A549 (cell line): ENCODE data around the gene LOXHD1. TPM values are rescaled to one million over a fixed set of nuclear protein-coding genes. Genes with fewer than 3 reads are reported as not detected.

Experiments used
- ATAC-seq, 2 experiments: fragments of 200-7000 bp in 1 of 2; fragments of >200 bp in 1 of 2; cut with Nextera tagmentation in 1 of 2; cut with Tn5 transposase in 1 of 2; 3 replicates each; pipeline versions ENCODE4 v1.8.0 to v1.9.1; 2018 to 2020; ENCODE audit warnings: mild to moderate bottlenecking in 1 of 2, moderate library complexity in 1 of 2
- CTCF ChIA-PET: fragments of 300-600 bp; sonication (Branson Sonifier 250); formaldehyde crosslinking; extraction: SDS; loops from one replicate; lab custom pipeline; 2021; ENCODE audit warnings: antibody characterized with exemption, inconsistent platforms; lab: Yijun Ruan, JAX
- POLR2A ChIA-PET: fragments of 350-600 bp; formaldehyde crosslinking; extraction: SDS; loops from one replicate; lab custom pipeline; 2021; ENCODE audit warnings: antibody characterized with exemption, inconsistent platforms; lab: Yijun Ruan, JAX
- DNase-seq, 2 experiments: peaks; one replicate each; pipeline versions ENCODE4 v3.0.0 to v3.0.0-alpha.2; 2011 to 2016; ENCODE audit warnings: low read depth in 1 of 2, low spot score in 1 of 2
- FAIRE-seq: peaks from 2 replicates; lab custom pipeline; 2011; peaks lifted over from hg19 to GRCh38; lab: Jason Lieb, UNC
- H3K27ac ChIP-seq, 2 experiments: fragments of >200 bp; sonication (Bioruptor Twin); formaldehyde crosslinking; 3 replicates each; pipeline ENCODE4 v1.5.1; 2016 to 2017
- H3K4me1 ChIP-seq: fragments of >200 bp; sonication (Bioruptor Twin); formaldehyde crosslinking; 3 replicates; pipeline ENCODE4 v1.6.1; 2016
- H3K4me2 ChIP-seq: fragments of >200 bp; sonication (Bioruptor Twin); formaldehyde crosslinking; 3 replicates; pipeline ENCODE4 v1.6.1; 2016
- H3K4me3 ChIP-seq: fragments of >200 bp; sonication (Bioruptor Twin); formaldehyde crosslinking; 3 replicates; pipeline ENCODE4 v1.5.1; 2016
- H3K9me3 ChIP-seq: fragments of >200 bp; sonication (Bioruptor Twin); formaldehyde crosslinking; 3 replicates; pipeline ENCODE4 v1.6.1; 2016
- CBX8 ChIP-seq: fragments of 200-600 bp; sonication (generic); IDR thresholded peaks from 2 replicates; pipeline ENCODE4 v1.6.1; 2016
- CHD2 ChIP-seq: fragments of 150-350 bp; IDR thresholded peaks from 2 replicates; pipeline ENCODE4 v1.6.1; 2014; ENCODE audit warnings: low read length; ENCODE audit not compliant: partially characterized antibody
- CHD4 ChIP-seq: fragments of 200-600 bp; sonication (generic); IDR thresholded peaks from 2 replicates; pipeline ENCODE4 v1.6.1; 2016; ENCODE audit warnings: antibody characterized with exemption, mild to moderate bottlenecking, borderline replicate concordance
- ESRRA ChIP-seq: fragments of 150-350 bp; IDR thresholded peaks from 2 replicates; pipeline ENCODE4 v1.6.1; 2014; ENCODE audit warnings: mild to moderate bottlenecking, low read length, borderline replicate concordance
- FOSB ChIP-seq: fragments of 250-450 bp; sonication (Bioruptor Pico); IDR thresholded peaks from 2 replicates; pipeline ENCODE4 v1.5.0; 2020; ENCODE audit warnings: mild to moderate bottlenecking, moderate library complexity
- FOSL2 ChIP-seq, 2 experiments: fragments of 450-650 bp in 1 of 2; fragments of >200 bp in 1 of 2; sonication (Bioruptor Twin) in 1 of 2; formaldehyde crosslinking; IDR thresholded peaks; 2 replicates each; pipeline versions ENCODE4 v1.5.0 to v1.6.1; 2016 to 2020; ENCODE audit warnings: mild to moderate bottlenecking in 1 of 2, moderate library complexity in 1 of 2
- FOXS1 ChIP-seq: fragments of 250-450 bp; sonication (Bioruptor Pico); IDR thresholded peaks from 2 replicates; pipeline ENCODE4 v1.5.0; 2020; ENCODE audit warnings: mild to moderate bottlenecking, moderate library complexity
- HEYL ChIP-seq: fragments of 250-450 bp; sonication (Bioruptor Pico); IDR thresholded peaks from 2 replicates; pipeline ENCODE4 v1.8.0; 2021; ENCODE audit warnings: mild to moderate bottlenecking, moderate library complexity
- HOXA7 ChIP-seq: fragments of 250-450 bp; sonication (Bioruptor Pico); IDR thresholded peaks from 2 replicates; pipeline ENCODE4 v1.5.0; 2020; ENCODE audit warnings: mild to moderate bottlenecking, moderate library complexity
- HOXB5 ChIP-seq: fragments of 250-450 bp; sonication (Bioruptor Pico); IDR thresholded peaks from 2 replicates; pipeline ENCODE4 v1.5.0; 2020; ENCODE audit warnings: mild to moderate bottlenecking, moderate library complexity
- JUNB ChIP-seq: fragments of >200 bp; sonication (Bioruptor Twin); formaldehyde crosslinking; IDR thresholded peaks from 2 replicates; pipeline ENCODE4 v1.6.1; 2016
- KDM1A ChIP-seq: fragments of 200-600 bp; sonication (generic); IDR thresholded peaks from 2 replicates; pipeline ENCODE4 v1.6.1; 2016; ENCODE audit warnings: low read depth, mild to moderate bottlenecking
- MAZ ChIP-seq: fragments of 150-350 bp; IDR thresholded peaks from 2 replicates; pipeline ENCODE4 v1.6.1; 2014; ENCODE audit warnings: antibody characterized with exemption, low read depth, low read length, borderline replicate concordance
- POLR2AphosphoS2 ChIP-seq: conservative IDR thresholded peaks from 2 replicates; pipeline ENCODE4 v1.6.1; 2012; ENCODE audit warnings: low read length, improper control_type of control experiment, inconsistent platforms
- RCOR1 ChIP-seq: fragments of 150-350 bp; IDR thresholded peaks from 2 replicates; pipeline ENCODE4 v1.6.1; 2014; ENCODE audit warnings: antibody characterized with exemption, low read length, low read depth
- RFX5 ChIP-seq: fragments of 450-650 bp; IDR thresholded peaks from 2 replicates; pipeline ENCODE4 v1.7.1; 2014; ENCODE audit warnings: antibody characterized with exemption, mild to moderate bottlenecking, moderate library complexity
- RNF2 ChIP-seq: fragments of 200-600 bp; sonication (generic); IDR thresholded peaks from 2 replicates; pipeline ENCODE4 v1.6.1; 2016; ENCODE audit warnings: low read depth, mild to moderate bottlenecking, antibody characterized with exemption, moderate library complexity, borderline replicate concordance
- SMC3 ChIP-seq: fragments of >200 bp; sonication (Bioruptor Twin); formaldehyde crosslinking; IDR thresholded peaks from 3 replicates; pipeline ENCODE4 v1.6.1; 2018; ENCODE audit warnings: inconsistent platforms
- TFCP2L1 ChIP-seq: fragments of 250-450 bp; sonication (Bioruptor Pico); IDR thresholded peaks from 2 replicates; pipeline ENCODE4 v1.5.0; 2021; ENCODE audit warnings: mild to moderate bottlenecking
- TP53 ChIP-seq: fragments of 250-450 bp; sonication (Bioruptor Pico); IDR thresholded peaks from 2 replicates; pipeline ENCODE4 v1.5.0; 2021; ENCODE audit warnings: mild to moderate bottlenecking, moderate library complexity
- ZNF302 ChIP-seq: fragments of 250-450 bp; sonication (Bioruptor Pico); IDR thresholded peaks from 2 replicates; pipeline ENCODE4 v1.9.0; 2021; ENCODE audit warnings: inconsistent platforms, mild to moderate bottlenecking, moderate library complexity
- WGBS: methylation state at CpG from one replicate; pipeline ENCODE4 v1.1.6; 2017; ENCODE audit errors: missing lambda C conversion rate; 5-methylcytosine and 5-hydroxymethylcytosine counted together
- polyA plus RNA-seq, 4 experiments: library from polyadenylated mRNA; depleted of rRNA in 3 of 4; stranded (reverse); fragments of >200 nt; fragmentation: RNase III in 1 of 4; extraction: RNeasy Plus Mini Kit Qiagen cat#74134 plus additional on column Dnase treatment in 1 of 4; gene quantifications; 2 replicates in 3 of 4; 3 replicates in 1 of 4; pipeline ENCODE4 v1.2.3, GENCODE V29; 2011 to 2017
- TF ChIP-seq, protein P1 (sequence below): IDR thresholded peaks from 2 replicates; pipeline ENCODE4 v1.6.1; 2012
- TF ChIP-seq, protein P2 (sequence below): fragments of 250-450 bp; sonication (Bioruptor Pico); IDR thresholded peaks from 2 replicates; pipeline ENCODE4 v1.5.0; 2021; ENCODE audit warnings: mild to moderate bottlenecking, moderate library complexity, borderline replicate concordance
- TF ChIP-seq, protein P3 (sequence below): fragments of >200 bp; sonication (Bioruptor Twin); formaldehyde crosslinking; IDR thresholded peaks from 3 replicates; pipeline ENCODE4 v1.6.1; 2016
- TF ChIP-seq, protein P4 (sequence below): fragments of >200 bp; sonication (Bioruptor Twin); formaldehyde crosslinking; IDR thresholded peaks from 3 replicates; pipeline ENCODE4 v1.5.1; 2016

LOXHD1 gene
- polyA plus RNA-seq, 2 of the 4 experiments (the other 2 are of a cell fraction), result not detected

DNA sequence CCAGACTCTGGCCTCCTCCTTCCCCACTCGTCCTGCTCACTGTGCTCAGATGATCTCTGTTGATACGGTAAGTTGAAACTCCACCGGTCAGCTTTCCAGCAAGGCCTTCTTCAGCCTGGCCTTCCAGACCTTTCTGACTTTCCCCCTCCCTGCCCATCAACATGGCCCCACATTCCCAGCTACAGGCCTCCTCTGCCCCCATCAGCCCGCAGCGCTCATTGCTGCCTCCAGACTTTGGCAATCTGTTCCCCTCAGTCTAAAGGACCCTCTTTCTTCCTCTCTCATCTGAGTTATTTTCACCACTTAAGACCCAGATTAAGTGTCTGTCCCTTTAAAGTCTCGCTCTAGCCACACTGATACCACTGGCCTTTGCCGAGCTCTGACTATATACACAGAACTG lies 10.6 kb downstream of the LOXHD1 start (continued):
- TF ChIP-seq, protein P1, sequence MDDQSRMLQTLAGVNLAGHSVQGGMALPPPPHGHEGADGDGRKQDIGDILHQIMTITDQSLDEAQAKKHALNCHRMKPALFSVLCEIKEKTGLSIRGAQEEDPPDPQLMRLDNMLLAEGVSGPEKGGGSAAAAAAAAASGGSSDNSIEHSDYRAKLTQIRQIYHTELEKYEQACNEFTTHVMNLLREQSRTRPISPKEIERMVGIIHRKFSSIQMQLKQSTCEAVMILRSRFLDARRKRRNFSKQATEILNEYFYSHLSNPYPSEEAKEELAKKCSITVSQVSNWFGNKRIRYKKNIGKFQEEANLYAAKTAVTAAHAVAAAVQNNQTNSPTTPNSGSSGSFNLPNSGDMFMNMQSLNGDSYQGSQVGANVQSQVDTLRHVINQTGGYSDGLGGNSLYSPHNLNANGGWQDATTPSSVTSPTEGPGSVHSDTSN, result no peak
- TF ChIP-seq RFX5, result no peak

DNA sequence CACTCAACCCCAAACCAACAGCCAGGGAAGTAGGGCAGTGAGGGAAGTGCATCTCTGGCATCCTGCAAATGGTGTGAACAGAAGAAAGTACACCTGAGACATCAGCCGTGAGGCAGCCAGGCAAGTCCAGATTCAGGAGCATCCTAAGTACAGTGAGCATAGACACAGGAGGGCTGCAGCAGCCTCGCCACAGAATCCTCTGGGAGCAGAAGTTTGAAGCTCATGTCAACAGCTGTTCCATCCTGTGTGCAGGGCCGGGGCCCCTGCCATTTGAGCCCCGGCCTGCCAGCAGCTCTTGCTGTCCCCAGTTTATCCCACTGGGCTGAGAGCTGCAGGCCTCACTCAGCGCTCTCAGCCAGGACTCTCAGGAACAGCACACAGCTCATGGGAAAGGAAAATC lies 14.5 kb downstream of the LOXHD1 start:
- DNase-seq (no peak), FAIRE-seq (no peak), ATAC-seq (no peak)
- Histone ChIP-seq H3K4me2 (no peak overlapping the region), H3K4me3 (no peak overlapping the region), H3K9me3 (no peaks in the 10 kb centered on the region), H3K4me1 (no peaks in the 10 kb centered on the region), H3K27ac (no peak overlapping the region)
- CTCF ChIA-PET, result interaction anchor here (1.0 to 4.2 kb wide), 2 partner anchors 16 to 469 kb away, joined by 3 to 18 read pairs; partner anchors contain the start of gene LOXHD1
- POLR2A ChIA-PET, result no interaction called here
- TF ChIP-seq FOSB (CRISPR knock-in tag), result no peak
- 18% methylated on average over 2 of the region's 5 CpGs for WGBS

DNA sequence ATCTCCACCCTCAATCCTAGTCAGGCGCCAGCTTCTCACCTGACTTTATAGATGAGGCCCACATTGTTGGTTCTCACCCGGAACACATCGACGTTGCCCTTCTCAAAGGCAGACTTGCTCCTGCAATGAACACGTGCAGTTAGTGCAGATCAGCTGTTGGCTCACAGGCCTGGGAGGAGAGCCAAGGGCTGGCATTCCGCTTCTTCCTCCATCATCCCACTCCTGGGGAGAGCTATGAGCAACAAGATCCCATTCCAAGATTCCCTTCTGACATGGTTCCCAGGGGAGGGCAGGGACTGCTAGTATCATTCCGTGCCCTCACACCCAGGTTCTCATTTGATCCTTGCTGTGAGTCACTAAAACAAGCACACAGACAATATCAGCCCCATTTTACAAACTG lies 15.1 kb downstream of the LOXHD1 start:
- ChIA-PET CTCF (interaction anchor here (0.6 to 4.2 kb wide), 3 partner anchors 16 to 469 kb away, joined by 3 to 18 read pairs (median 5); partner anchors contain the start of gene LOXHD1), POLR2A (no interaction called here)
- WGBS, result 62% methylated on average over 7 of the region's 7 CpGs
- Histone ChIP-seq H3K27ac (no peak overlapping the region), H3K4me1 (no peaks in the 10 kb centered on the region), H3K4me2 (no peak overlapping the region), H3K9me3 (no peaks in the 10 kb centered on the region), H3K4me3 (no peak overlapping the region)
- ATAC-seq (no peak), DNase-seq (no peak), FAIRE-seq (no peak)
- TF ChIP-seq, protein P2, sequence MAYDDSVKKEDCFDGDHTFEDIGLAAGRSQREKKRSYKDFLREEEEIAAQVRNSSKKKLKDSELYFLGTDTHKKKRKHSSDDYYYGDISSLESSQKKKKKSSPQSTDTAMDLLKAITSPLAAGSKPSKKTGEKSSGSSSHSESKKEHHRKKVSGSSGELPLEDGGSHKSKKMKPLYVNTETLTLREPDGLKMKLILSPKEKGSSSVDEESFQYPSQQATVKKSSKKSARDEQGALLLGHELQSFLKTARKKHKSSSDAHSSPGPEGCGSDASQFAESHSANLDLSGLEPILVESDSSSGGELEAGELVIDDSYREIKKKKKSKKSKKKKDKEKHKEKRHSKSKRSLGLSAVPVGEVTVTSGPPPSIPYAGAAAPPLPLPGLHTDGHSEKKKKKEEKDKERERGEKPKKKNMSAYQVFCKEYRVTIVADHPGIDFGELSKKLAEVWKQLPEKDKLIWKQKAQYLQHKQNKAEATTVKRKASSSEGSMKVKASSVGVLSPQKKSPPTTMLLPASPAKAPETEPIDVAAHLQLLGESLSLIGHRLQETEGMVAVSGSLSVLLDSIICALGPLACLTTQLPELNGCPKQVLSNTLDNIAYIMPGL (CRISPR knock-in tag), result no peak
- TF ChIP-seq SMC3 (no peak), FOSL2 (IDR thresholded peaks at IDR 0.05) (no peak), FOSL2 (CRISPR knock-in tag; IDR thresholded peaks at IDR 0.05) (no peak)

DNA sequence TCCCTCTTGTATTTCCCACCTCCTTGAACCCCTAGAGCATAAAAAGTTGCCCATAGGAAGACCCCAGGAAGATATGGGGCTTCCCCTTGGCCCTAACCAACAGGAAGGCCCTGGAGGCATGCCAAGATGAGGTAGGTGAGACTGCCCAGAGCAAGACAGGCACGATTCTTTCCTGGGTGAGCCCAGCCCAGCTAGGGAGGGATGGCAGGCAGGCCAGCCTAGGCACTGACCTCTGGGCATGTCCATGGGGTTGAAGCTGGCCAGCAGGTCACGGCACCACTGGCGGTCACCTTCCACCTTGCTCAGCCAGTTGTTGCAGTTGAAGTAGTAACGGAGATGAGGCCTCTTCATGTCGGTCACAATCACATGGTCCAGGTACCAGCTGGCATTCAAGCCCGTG lies 17.6 kb downstream of the LOXHD1 start:
- FAIRE-seq, result no peak
- DNase-seq, result no peak
- Histone ChIP-seq H3K27ac (no peak overlapping the region), H3K9me3 (no peaks in the 10 kb centered on the region), H3K4me1 (no peaks in the 10 kb centered on the region), H3K4me3 (no peak overlapping the region), H3K4me2 (no peak overlapping the region)
- CTCF ChIA-PET, result interaction anchor here (1.1 to 4.2 kb wide), 3 partner anchors 19 to 466 kb away, joined by 3 to 18 read pairs (median 3); partner anchors contain the start of gene LOXHD1
- TF ChIP-seq CHD4, result no peak
- no peak for TF ChIP-seq MAZ
- no peak for TF ChIP-seq POLR2AphosphoS2
- no peak for TF ChIP-seq ZNF302
- TF ChIP-seq, protein P3, sequence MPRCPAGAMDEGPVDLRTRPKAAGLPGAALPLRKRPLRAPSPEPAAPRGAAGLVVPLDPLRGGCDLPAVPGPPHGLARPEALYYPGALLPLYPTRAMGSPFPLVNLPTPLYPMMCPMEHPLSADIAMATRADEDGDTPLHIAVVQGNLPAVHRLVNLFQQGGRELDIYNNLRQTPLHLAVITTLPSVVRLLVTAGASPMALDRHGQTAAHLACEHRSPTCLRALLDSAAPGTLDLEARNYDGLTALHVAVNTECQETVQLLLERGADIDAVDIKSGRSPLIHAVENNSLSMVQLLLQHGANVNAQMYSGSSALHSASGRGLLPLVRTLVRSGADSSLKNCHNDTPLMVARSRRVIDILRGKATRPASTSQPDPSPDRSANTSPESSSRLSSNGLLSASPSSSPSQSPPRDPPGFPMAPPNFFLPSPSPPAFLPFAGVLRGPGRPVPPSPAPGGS, result no peak
- no peak for TF ChIP-seq CBX8
- no peak for TF ChIP-seq HEYL (CRISPR knock-in tag)
- TF ChIP-seq JUNB, result no peak
- no peak for TF ChIP-seq HOXA7
- TF ChIP-seq TP53 (CRISPR knock-in tag), result no peak
- TF ChIP-seq, protein P4, sequence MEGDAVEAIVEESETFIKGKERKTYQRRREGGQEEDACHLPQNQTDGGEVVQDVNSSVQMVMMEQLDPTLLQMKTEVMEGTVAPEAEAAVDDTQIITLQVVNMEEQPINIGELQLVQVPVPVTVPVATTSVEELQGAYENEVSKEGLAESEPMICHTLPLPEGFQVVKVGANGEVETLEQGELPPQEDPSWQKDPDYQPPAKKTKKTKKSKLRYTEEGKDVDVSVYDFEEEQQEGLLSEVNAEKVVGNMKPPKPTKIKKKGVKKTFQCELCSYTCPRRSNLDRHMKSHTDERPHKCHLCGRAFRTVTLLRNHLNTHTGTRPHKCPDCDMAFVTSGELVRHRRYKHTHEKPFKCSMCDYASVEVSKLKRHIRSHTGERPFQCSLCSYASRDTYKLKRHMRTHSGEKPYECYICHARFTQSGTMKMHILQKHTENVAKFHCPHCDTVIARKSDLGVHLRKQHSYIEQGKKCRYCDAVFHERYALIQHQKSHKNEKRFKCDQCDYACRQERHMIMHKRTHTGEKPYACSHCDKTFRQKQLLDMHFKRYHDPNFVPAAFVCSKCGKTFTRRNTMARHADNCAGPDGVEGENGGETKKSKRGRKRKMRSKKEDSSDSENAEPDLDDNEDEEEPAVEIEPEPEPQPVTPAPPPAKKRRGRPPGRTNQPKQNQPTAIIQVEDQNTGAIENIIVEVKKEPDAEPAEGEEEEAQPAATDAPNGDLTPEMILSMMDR, result no peak
- no peak for TF ChIP-seq TFCP2L1 (CRISPR knock-in tag)
- no peak for TF ChIP-seq ESRRA
- TF ChIP-seq RCOR1, result no peak
- TF ChIP-seq HOXB5 (CRISPR knock-in tag), result no peak
- TF ChIP-seq KDM1A, result no peak
- TF ChIP-seq FOXS1 (CRISPR knock-in tag), result no peak
- TF ChIP-seq RNF2, result no peak
- TF ChIP-seq CHD2, result no peak
- ATAC-seq, result no peak
- WGBS, result 50% methylated on average over 2 of the region's 6 CpGs
- POLR2A ChIA-PET, result no interaction called here
